ENCODE measurements around the gene CCDC148.
"Not testable (repeated sequence)": the region's sequence is repeated elsewhere in the genome, so short reads cannot be mapped to it uniquely, and the experiment has no call there.

CCDC148 gene

GRCh38 chr2:158486150-158486969, 29.8 kb upstream of the CCDC148 start:
- no peak overlapping the region for H3K4me3 ChIP-seq (ENCODE audit: low read length)
- DNase-seq (ENCODE audit: low read depth, low spot score): no peak

DNA sequence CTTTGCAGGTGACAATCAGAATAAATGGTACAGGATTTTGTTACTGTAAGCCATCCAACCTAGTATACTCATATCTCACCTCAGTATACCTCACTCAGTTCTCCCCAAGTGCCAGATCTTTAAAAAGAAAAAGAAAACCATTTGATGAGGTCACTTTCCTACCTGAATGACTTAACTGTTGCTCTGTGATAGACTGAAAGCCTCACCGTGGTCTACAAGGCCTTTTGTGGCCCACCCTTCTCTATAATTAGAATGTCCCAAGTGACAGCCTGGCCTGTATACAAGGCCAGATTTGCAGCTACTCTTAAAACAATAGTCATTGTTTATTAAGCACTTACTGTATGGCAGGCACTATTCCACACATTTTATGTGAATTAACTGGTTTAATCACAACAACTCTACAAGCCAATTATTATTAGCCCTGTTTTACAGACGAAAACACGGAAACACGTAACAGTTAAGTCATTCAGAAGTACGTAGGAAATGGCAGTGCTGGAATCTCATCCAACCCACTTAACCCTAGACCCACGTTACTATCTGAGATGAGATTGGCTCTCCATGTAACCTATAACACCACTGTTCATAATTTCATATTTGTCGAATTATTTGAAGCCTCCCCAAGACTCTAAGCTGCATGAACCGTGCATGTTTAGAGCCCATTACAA, 28.5 kb upstream of the CCDC148 start:
- H3K4me3 ChIP-seq (ENCODE audit: low read length): no peak overlapping the region
- DNase-seq (ENCODE audit: low read depth, low spot score): no peak

DNA sequence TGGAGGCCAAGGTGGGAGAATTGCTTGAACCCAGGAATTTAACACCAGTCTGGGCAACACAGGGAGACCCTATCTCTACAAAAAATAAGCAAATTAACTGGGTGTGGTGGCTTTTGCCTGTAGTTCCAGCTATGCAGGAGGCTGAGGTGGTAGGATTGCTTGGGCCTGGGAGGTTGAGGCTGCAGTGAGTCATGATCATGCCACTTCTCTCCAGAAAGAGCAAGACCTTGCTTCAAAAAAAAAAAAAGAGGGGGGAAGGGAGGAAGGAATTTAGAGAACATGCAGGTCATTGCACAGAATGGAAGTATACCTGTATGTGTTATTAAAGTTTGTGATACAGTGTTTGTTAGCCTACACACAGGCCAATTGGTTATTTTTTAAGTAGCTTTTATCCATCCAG, 26.0 kb upstream of the CCDC148 start:
- DNase-seq (ENCODE audit: low read depth, low spot score): no peak
- no peak overlapping the region for H3K4me3 ChIP-seq (ENCODE audit: low read length)

DNA sequence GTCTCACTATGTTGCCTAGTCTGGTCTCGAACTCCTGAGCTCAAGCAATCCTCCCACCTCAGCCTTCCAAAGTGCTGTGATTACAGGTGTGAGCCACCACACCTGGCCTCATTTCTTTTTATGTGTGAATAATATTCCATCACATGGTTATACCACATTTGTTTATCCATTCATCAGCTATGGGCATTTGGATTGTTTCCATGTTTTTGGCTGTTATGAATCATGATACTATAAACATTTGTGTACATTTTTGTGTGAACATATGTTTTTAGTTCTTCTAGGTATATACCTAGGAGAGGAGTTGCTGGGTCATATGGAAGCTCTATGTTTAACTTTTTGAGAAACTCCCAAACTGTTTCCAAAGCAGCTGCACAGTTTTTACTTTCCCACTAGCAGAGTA, 24.6 kb upstream of the CCDC148 start:
- H3K4me3 ChIP-seq (ENCODE audit: low read length): no peak overlapping the region
- DNase-seq (ENCODE audit: low read depth, low spot score): no peak

- no peak overlapping the region for H3K4me3 ChIP-seq (ENCODE audit: low read length)
- DNase-seq (ENCODE audit: low read depth, low spot score): no peak
Measured at GRCh38 chr2:158478816-158479215, 22.3 kb upstream of the CCDC148 start.

DNA sequence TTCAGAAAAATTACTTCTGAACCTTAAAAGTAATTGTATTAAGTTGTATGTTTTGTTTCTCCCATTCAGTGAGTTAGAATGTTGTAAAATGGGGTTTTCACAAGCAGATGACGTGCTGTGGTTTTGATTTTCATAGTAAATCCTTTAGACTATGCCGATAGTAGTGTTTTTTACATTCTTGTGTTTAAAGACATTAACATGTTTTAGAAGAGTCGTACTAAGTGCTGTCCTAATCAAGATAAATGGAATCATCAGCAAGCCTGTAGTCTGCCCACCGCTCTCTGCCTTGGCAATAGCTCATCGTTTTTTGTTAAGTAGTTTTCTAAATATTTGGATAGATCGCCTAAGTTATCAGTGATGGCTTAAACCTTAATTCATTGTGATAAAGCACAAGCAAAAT, 21.7 kb upstream of the CCDC148 start:
- H3K4me3 ChIP-seq (ENCODE audit: low read length): no peak overlapping the region
- no peak for DNase-seq (ENCODE audit: low read depth, low spot score)

DNA sequence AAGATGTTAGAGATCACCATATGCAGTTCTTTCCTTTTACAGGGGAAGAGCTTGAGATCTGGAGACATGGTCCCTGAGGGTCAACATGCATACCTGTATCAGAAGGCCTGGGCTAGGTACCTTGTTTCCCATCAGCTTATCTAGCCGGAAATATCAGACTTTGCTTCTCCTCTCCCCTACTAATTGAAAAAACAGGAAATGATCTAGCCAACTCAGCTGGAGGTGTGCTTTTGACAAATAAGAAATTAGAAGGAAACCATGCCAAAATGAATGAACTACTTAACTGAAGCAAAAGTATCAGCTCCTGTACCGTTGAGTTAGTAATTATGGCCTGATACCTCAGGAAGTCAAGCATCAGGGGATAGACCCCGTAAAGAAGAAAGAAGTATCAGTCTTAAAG, 20.6 kb upstream of the CCDC148 start:
- no peak overlapping the region for H3K4me3 ChIP-seq (ENCODE audit: low read length)
- DNase-seq (ENCODE audit: low read depth, low spot score): no peak

DNA sequence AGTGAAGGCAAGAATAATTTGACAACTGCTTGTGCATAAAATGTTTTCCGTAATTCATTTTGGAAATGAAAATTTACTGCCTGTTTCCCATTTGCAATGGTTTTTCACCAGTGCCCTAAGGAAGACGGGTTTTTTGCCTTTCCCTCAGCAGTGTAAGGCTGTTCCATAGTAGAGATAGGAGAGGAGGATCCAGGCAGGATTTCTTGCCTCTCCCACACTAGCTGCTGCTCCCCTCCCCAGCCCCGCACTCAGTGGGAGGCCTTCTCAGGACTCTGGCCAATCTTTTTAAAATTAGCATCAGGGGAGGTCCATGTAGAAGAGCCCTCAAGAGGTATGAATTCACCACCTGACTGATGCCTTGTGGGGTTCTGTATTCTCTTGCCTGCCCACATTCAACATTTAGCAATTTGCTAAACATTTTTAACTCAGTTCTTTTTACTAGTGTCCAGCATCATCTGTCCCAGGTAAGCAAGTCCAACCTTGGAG, 18.0 kb upstream of the CCDC148 start:
- not testable (repeated sequence) for DNase-seq (ENCODE audit: low read depth, low spot score); H3K4me3 ChIP-seq (ENCODE audit: low read length)

GRCh38 chr2:158473719-158474392, 17.3 kb upstream of the CCDC148 start:
- H3K4me3 ChIP-seq (ENCODE audit: low read length): no peak overlapping the region
- no peak for DNase-seq (ENCODE audit: low read depth, low spot score)

- not testable (repeated sequence) for H3K4me3 ChIP-seq (ENCODE audit: low read length); DNase-seq (ENCODE audit: low read depth, low spot score)
Measured at GRCh38 chr2:158473300-158473699, 16.7 kb upstream of the CCDC148 start.

- not testable (repeated sequence) for DNase-seq (ENCODE audit: low read depth, low spot score); H3K4me3 ChIP-seq (ENCODE audit: low read length)
Measured at GRCh38 chr2:158472829-158473228, 16.3 kb upstream of the CCDC148 start.

DNA sequence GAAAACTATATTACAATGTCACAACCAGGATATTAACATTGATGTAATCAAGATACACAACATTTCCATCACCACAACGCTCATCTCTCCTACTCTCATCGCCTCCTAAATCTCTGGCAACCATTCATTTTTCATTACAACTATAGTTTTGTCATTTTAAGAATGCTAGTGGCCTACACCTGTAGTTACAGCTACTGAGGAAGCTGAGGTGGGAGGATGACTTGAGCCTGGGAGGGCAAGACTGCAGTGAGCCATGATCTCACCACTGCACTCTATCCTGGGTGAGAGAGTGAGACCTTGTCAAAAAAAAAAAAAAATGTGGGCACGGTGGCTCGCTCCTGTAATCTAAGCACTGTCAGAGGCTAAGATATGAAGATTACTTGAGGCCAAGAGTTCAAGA, 10.7 kb upstream of the CCDC148 start:
- no peak for DNase-seq (ENCODE audit: low read depth, low spot score)
- no peak overlapping the region for H3K4me3 ChIP-seq (ENCODE audit: low read length)

GRCh38 chr2:158464426-158465281, 8.1 kb upstream of the CCDC148 start:
- no peak for DNase-seq (ENCODE audit: low read depth, low spot score)
- H3K4me3 ChIP-seq (ENCODE audit: low read length): no peak overlapping the region

DNA sequence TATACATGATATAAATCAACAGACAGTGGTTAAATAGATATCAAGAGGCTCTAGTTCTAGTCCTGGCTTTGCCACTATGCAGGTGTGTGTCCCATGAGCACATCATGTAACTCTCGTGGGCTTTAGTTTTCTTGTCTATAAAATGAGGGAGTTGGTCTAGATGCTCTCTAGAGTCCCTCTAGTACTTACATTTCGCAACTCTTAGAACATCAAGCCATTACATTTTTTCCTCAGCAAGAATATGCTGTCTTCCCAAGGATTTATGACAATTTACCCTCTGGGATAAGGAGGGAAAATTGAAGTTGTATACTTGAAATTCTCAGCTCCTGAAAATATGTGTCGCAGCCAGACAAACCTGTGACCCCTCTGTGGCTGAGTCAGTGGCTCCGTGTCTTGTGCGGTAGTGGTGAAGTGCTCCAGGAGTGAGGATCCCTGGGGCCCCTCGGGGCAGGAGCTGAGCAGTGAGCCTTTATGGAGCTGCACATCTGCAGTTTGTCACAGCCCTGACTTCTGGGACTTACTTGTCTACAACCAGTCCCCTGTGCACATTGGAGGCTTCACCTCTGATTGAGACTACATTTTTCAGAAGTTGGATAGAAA, 7.0 kb upstream of the CCDC148 start:
- DNase-seq (ENCODE audit: low read depth, low spot score): no peak
- no peak overlapping the region for H3K4me3 ChIP-seq (ENCODE audit: low read length)

DNA sequence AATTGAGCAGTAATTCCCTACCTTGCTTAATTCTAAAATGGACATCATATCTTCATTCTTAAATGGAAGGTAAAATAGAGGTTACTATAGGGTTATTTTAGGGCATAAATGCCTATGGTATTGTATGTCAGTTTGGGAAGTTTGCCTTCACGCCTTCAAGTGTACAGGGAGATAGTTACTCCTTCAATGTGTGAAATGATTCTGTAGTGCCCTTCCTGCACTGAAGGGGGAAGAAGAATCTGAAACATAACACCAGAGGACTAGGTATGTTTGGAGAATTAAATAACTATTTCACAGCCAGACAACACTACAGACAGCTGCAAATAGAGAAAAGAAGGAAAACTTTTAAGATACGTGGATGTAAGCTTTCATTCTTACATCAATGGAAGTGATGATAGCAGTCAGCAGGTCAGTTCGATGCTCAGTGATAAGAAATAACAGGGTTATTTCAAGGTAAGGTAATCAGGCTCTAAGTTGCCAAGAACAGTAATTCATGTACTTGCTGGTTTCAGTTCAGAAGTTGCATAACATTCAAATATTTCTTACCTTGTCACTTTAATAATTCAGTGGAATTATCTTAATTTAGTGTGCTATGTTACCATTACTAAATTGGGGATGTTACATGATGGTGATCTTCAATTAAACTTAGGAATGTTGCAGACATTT, 4.2 kb upstream of the CCDC148 start:
- DNase-seq (ENCODE audit: low read depth, low spot score): no peak
- no peak overlapping the region for H3K4me3 ChIP-seq (ENCODE audit: low read length)

DNA sequence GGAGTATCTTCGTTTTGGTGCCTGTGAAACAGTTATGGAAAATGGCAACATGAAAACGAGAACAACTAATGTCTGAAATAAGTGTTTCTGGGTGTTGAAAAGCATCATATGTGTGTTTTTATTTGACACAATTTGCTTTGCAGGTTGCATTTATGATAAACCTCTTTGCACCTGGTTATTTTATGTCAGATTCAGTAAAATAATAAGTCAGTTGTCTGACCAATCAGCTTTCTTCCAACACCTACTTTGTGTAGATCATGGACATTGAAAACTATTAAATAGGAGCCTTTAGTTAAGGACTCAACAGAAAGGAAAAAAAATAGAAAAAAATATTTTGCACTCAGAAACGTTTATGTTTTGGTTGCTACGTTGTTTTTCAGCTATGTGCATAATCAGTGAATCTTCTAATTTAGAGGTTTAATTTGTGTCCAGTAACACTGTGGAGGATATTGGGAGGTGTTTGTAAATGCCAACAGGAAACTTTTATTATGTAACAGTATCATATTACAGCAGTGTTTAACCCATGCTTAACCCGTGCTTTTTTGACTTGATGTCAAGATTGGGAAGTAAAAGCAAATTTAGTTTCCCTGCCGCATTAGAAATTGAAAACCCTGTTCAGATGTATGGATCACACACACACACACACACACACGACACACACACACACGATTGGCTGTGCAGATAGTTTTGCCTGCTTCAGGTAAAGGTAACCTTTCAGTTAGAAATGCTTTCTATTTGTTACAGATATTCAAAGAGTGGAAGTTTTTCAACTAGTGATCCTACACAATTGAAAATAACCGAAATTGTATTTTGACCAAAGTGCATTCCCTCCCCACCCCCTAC, 2.8 kb upstream of the CCDC148 start:
- no peak overlapping the region for H3K4me3 ChIP-seq (ENCODE audit: low read length)
- DNase-seq (ENCODE audit: low read depth, low spot score): no peak

- peak overlapping the region; percentile 73; the same call in 1 of the 2 replicates for H3K4me3 ChIP-seq (ENCODE audit: low read length)
- no peak for DNase-seq (ENCODE audit: low read depth, low spot score)
Measured at GRCh38 chr2:158458617-158458920, 2.0 kb upstream of the CCDC148 start.

All from Jurkat, Clone E6-1 (cell line).